Retinal pigment epithelial cell (primary cell): ENCODE data around the gene GRIN2A.

Experiments
- DNase-seq: peaks from one replicate; pipeline ENCODE4 v3.0.0-alpha.2; 2010; ENCODE audit warnings: low read depth
- H3K4me3 ChIP-seq: 2 replicates; pipeline ENCODE4 v1.5.1; 2011; ENCODE audit warnings: mild to moderate bottlenecking, low read length, control low read depth, moderate library complexity
- TF ChIP-seq, protein P1 (sequence below): conservative IDR thresholded peaks from 2 replicates; pipeline ENCODE4 v1.5.1; 2011; ENCODE audit warnings: low read depth, low read length, control low read depth, inconsistent platforms

Gene GRIN2A

DNA sequence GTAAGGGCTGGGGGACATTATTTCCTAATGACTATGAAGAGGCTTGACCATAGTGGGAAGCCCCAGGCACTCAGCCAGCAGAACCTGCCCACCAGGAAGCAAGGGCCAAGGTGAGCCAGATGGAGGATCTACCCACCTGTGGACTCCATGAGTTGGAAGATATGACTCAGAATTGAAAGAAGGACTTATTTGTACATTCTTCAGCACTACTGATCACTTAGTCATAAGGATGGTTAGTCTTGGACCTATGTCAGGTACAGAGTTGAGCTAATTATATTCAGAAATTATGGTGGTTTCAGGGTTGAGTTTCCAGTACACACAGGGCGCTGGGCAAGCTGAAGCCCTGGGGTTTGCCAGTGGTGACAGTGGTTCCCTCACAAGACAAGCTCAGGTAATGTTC, 24.0 kb upstream of the GRIN2A start:
- TF ChIP-seq, protein P1, sequence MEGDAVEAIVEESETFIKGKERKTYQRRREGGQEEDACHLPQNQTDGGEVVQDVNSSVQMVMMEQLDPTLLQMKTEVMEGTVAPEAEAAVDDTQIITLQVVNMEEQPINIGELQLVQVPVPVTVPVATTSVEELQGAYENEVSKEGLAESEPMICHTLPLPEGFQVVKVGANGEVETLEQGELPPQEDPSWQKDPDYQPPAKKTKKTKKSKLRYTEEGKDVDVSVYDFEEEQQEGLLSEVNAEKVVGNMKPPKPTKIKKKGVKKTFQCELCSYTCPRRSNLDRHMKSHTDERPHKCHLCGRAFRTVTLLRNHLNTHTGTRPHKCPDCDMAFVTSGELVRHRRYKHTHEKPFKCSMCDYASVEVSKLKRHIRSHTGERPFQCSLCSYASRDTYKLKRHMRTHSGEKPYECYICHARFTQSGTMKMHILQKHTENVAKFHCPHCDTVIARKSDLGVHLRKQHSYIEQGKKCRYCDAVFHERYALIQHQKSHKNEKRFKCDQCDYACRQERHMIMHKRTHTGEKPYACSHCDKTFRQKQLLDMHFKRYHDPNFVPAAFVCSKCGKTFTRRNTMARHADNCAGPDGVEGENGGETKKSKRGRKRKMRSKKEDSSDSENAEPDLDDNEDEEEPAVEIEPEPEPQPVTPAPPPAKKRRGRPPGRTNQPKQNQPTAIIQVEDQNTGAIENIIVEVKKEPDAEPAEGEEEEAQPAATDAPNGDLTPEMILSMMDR, result no peak
- no peak for DNase-seq
- no peak overlapping the region for H3K4me3 ChIP-seq

DNA sequence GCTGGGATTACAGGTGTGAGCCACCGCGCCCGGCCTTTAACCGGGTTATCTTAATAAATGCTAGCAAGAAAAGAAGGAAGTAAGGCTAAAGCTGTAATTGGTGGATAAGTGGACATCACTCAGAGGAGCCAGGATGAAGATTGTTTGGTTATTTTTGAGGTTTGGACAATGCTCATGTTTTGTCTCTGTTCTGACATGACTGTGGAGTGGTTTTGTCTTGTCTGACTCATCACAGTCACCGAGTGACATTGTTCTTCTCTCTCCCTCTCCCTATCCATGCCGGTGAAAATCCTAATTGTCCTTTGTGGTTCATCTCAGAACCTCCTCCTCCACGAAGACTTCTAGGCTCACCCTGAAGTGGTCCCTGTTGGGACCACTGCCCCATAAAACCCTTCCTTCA, 23.5 kb upstream of the GRIN2A start:
- TF ChIP-seq, protein P1, result no peak
- no peak for DNase-seq
- no peak overlapping the region for H3K4me3 ChIP-seq

DNA sequence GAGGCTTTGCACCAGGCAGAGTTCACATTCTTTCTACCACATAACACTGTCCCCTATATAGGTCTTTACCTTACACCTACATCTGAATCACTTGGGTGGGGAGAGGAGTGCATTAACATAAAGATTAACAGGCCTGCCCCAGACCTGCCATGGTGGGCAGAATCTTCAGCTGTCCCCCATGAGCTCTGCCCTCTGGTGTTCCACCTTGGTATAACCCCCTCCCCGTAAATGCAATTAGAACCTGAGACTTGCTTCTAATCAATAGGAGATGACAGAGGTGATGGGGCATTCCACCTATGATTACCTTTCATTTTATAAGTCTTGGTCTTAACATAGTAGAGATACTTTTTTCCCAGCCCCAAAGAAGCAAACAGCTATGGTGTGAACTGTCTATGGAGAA, 20.4 kb upstream of the GRIN2A start:
- TF ChIP-seq, protein P1, result peak; percentile 25
- no peak overlapping the region for H3K4me3 ChIP-seq
- DNase-seq, result no peak

DNA sequence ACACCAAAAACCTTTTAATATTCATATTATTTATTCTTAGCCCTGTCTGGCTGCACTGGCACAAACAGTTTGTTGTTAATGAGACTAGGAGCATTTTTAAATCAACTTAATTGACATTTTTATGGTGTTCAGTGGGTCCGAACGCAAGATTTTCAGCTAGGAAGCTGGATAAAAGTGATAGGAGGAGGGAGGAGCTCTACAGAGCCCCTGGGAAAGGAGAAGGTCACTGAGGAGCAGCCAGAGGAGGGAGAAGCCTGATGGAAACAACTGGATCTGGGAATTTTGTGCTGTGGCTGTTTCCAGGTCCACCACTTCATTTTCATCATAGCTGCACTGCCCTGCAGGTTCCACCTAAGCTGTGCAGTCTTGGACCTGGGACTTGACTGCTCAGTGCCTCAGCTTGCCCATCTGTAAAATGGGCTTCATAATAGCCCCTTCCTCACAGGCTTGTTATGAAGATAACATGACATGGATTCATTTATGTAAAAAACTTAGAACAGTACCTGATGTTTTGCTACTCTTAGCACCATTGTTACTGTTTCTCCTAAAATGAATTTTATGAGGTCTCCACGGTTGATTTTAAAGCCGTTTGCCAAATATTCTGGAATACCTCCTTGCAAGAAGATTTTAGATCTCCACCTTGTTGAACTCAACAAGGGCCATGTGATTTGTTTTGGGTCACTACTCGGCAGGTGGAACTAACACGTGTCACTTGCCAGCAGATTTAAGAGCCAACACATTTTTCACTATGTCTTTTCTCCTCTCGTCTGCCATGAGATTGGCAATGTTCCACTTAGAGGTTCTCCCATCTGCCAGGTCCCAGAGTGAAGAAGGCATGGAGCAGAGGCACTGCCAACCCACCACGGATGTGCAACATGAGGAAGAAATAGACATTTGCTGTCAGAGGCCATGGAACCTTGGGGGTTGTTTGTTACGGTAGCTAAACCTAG, 18.7 kb upstream of the GRIN2A start:
- TF ChIP-seq, protein P1, result no peak
- H3K4me3 ChIP-seq, result no peak overlapping the region
- DNase-seq, result no peak

DNA sequence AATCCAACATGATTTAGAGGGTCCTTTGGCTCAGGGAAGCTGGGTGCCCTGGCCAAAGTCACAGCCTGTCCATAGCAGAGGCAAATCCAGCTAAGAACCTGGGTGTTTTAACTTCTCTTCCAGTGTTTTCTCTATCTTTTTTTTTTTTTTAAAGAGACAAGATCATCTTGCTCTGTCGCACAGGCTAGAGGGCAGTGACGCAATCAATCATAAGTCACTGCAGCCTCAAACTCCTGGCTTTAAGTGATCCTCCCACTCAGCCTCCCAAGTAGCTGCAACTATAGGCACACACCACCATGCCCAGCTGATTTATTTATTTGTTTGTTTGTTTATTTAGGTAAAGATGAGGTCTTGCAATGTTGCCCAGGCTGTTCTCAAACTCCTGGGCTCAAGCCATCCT, 14.8 kb upstream of the GRIN2A start:
- DNase-seq, result no peak
- no peak overlapping the region for H3K4me3 ChIP-seq
- TF ChIP-seq, protein P1, result no peak

DNA sequence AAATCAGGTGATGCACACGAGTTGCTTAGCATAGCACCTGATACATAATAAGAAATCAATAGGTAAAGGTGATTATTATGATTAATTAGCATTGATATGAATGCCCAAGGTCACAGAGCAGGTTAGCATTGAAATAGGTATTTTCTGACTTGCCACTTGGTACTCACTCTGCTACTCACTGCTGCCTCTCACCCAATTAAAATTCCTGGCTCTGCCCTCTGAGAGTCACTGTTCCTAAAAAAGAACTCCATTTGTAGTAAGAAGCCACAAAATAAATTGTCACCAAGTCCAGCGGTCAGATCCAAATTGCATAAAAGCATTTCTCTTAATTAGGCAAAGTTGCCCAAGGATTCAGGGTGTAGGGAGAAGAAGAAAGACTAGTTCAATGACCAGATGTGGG, 8.9 kb upstream of the GRIN2A start:
- DNase-seq, result no peak
- TF ChIP-seq, protein P1, result no peak
- H3K4me3 ChIP-seq, result no peak overlapping the region

DNA sequence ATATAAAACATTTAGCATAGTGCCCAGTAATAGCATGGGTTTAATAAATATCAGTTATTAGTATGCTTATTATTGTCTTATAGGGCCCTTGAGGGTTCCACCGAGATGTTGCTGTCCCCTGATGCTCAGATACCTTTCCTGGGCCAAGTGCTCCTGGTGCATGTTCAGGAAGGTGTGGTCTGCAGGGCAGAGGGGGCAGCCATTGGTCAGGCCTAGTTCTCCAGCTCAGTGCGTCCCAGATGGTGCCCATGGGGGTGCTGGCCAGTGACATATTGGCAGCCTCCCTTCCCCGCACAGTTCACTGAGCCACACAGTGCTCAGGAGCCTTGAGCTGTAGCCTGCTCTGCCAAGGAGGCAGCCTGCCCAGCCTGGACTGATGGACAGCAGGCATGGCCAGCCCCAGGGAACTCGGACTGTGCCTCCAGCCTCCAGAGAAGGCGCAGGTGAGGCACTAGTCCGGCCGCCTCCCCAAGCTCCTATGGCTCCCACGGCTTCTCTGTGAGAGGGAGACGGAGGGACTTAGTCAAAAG, 7.7 kb upstream of the GRIN2A start:
- DNase-seq, result no peak

More for the DNA sequence above, 7.7 kb upstream of the GRIN2A start:
- TF ChIP-seq, protein P1, result no peak
- H3K4me3 ChIP-seq, result no peak overlapping the region
